NOMO-1 treated with DMSO at 0.1 percent for 48 hours (cell line): ENCODE measurements around the gene KRTCAP2.

Experiments
- DNase-seq: peaks from one replicate; lab custom pipeline; 2025; ENCODE audit not compliant: unreplicated experiment; lab: John Stamatoyannopoulos, UW

KRTCAP2 gene

DNA sequence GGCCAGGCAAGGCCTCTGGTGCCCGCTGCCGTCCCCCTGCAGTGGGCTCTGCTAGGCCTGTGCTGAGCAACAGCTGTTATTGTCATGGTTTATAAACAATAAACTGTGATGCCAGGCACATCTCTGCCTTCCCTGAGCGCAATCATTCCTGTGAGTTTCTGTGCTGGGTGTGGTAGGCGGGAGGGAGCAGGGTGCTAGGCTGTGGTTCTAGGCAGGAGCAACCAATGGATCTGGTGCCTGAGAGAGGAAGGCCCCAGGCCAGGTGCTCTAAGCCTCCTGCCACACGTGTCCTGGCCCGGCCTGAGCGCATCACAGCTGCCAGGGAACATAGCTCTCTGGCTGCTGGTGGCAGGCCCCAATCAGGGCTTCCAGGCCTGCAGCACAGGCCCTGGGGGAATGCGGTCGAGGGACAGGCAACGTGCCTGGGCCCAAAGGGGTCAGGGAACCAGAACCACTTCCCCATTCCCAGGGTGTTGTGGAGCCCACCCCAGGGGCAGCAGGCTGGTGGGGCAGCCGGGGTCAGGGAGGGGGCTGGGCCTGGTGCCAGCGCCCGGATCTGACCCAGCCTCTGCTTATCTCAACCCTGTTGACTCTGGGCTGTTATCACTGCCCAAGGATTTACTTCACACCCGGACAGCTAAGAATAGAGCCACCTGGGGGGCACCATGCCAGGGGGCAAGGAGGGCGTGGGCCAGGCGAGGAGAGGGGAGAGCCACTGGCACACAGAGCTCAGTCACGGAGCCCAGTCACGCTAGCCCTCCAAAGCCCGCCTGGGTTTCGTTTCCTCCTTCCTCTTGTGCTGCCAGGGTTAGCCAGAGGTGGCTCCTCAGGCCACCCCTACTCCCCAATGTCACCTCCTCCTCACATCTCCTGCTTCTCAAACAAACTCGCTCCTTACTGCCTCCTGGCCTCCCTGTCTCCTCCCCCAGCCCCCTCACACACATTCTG, 12.0 kb upstream of the KRTCAP2 start:
- DNase-seq: peak; percentile 91

GRCh38 chr1:155184351-155184811, 11.3 kb upstream of the KRTCAP2 start:
- no peak for DNase-seq

GRCh38 chr1:155183775-155184221, 10.7 kb upstream of the KRTCAP2 start:
- no peak for DNase-seq

DNA sequence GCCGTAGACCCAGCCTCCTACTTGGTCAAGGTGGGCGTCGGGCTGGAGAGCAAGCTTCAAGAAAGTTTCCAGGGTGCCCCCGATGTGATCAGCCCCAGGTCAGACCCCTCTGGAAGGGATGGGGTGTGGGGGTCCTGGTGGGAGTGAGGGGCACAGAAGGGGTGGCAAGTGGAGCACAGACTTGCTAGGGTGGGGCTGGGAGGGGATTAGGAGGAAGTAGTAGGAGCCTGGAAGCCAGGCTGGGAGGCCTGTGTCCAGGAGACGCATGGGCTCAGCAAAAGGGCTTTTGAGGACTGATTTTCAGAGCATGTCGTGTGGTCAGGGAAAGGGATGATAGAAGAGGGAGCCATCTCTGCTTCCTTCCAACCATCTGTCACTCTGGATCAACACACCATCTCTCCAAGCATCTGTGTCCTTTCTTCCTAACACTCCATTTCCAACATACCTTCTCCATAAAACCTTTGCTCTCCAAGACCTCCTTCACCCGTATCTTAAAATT, 9.0 kb upstream of the KRTCAP2 start:
- no peak for DNase-seq

DNA sequence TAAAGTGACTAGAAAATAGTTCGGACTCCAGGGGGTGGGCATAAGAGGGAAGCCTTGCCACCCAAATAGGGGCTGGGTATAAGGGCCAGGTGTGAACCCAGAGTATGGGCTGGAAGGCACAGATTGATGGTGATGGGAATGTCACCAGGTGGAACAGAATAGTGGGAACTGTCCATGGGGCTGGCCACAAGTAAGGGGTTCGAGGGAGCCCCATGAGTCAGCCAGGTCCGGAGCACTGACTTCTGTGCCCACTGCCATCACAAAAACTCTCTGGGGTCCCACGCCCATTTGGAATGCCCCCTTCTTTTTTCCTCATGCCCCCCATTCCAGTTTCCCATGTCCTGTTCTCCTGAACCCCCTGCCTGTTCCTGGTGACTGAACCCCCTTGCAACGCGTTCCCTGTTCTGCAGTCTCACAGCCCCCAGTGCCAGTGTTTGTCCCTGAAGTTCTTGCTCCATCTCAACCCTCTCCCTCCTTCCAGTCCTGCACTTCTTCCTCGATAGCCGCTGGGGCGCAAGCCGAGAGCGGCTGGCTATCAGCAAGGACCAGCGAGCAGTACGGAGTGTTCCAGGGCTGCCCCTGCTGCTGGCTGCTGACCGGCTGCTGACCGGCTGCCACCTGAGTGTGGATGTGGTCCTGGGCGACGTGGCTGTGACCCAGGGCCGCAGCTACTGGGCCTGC, 8.4 kb upstream of the KRTCAP2 start:
- no peak for DNase-seq

- DNase-seq: no peak
Measured at GRCh38 chr1:155179112-155180031, 6.3 kb upstream of the KRTCAP2 start.

- DNase-seq: peak; percentile 43
Measured at GRCh38 chr1:155178441-155179111, 5.5 kb upstream of the KRTCAP2 start.

- no peak for DNase-seq
Measured at GRCh38 chr1:155177918-155178281, 4.8 kb upstream of the KRTCAP2 start.

- DNase-seq: no peak
Measured at GRCh38 chr1:155177192-155177917, 4.3 kb upstream of the KRTCAP2 start.

DNA sequence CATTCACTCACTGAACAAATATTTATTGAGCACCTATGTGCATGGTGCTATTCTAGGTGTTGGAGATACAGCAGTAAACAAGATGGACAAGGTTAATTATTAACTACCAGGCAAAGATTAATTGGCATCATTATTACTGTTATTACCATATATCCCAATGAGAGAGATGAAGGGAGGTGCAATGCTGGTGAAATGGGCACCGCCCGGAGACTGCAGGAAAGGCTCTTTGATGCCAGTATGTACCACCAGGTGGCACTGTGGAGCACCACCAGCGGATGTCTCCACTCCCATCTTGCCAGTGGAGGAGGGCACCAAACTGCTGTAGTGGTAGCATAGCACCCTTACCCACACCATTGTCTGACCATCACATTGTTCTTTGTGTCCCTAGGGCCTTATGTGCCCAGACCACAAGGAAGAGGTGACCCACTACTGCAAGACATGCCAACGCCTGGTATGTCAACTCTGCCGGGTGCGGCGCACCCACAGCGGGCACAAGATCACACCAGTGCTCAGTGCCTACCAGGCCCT, 3.5 kb upstream of the KRTCAP2 start:
- peak; percentile 65 for DNase-seq

- DNase-seq: no peak
Measured at GRCh38 chr1:155175927-155176371, 2.8 kb upstream of the KRTCAP2 start.

GRCh38 chr1:155175281-155175926, 2.3 kb upstream of the KRTCAP2 start:
- no peak for DNase-seq

GRCh38 chr1:155174324-155175280, 1.5 kb upstream of the KRTCAP2 start:
- DNase-seq: no peak

DNA sequence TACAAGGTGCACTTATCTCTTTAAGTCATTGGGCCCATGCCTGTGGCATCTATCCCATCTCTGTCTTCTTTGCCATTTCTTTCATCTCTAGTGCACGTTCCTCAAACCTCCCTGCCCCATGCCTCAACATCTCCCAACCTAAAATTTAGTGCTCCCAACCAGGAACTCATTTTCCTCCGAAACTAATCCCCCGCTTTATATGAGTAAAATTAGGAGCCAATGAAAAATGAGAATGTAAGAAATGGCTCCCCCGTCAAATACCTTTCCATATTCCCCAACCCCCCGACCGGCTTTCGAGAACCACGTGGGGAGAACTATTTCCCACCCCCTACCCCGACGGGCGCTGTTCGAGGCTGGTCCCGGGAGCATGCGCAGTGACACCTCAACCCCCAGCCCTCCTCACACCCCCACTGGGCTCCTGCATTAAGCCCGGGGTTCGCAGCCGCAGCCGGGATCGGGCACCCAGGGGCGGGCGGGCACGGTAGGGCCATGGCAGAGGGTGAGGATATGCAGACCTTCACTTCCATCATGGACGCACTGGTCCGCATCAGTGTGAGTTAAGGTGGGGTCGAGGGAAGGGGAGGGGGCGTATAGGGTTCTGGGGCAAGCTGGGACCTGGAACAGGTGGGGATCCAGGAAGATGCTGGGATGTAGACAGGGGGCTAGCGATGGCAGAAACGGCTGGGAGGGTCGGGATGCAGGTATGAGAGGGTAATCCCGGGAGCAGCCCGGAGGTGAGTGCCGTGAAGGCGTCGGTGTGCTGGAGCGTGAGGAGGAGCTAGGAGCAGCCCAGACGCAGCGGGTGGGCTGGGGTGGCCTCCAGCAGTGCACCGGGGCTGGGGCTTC, 597 bp upstream of the KRTCAP2 start, which contains the start of gene TRIM46:
TSS of gene TRIM46 (plus strand) at position 372 of the 846 bp plus-strand sequence. CDS start at position 490, 118 bp downstream.
- DNase-seq: no peak

DNA sequence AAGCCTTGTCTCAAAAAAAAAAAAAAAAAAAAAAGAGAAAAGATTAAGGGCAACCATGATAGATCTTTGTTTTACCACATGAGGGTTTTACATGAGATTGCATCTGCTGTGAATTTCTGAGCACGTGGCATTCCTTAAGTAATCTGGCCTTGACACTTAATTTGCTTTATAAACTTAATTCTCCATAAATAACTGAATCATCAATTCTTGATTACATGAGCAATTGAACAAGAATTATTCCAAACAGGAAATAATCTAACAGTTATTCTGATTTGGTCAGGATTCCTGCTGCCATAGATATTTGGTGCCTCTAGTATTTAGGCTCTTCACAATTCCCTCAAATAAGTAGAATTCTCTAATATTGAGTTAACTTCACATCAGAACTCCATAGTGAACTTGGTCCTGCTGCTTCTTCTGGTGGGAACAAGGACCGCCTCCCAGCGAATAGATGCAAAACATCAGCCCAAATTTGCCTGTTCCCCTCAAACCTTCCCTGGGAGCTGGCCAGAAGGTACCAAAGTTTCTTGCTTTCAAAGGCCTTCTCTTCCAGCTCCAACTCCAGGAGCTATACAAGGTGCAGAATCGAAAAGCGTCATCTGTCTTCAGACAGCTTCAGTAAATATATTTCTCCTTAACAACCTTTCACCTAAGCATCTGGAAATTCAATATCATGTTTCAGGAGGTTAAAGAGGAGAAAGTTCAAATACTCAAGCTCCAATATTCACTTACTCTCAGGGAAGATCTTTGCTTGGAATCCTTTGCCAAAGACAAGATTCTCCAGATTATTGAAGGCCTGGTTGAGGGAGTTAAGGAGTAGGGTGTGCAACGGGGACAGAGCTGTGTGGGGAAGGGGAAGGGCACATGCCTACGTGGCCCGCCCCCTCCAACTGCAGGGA, 1.0 kb downstream of the KRTCAP2 start:
- DNase-seq: no peak

GRCh38 chr1:155170806-155171205, 2.3 kb downstream of the KRTCAP2 start:
- DNase-seq: no peak
